ENCODE measurements around the gene MLLT11.

- no peak for TF ChIP-seq E4F1 (IDR thresholded peaks at IDR 0.05; ENCODE audit: borderline replicate concordance, partially characterized antibody)
- no peak for TF ChIP-seq GABPA (IDR thresholded peaks at IDR 0.05; ENCODE audit: low read depth)
- TF ChIP-seq CTCF (IDR thresholded peaks at IDR 0.05 in 2 of 3, conservative IDR thresholded peaks at IDR 0.05 in 1 of 3; ENCODE audit: control insufficient read depth in 2 of 3, extremely low read depth in 1 of 3, insufficient read depth in 1 of 3, low read depth in 3 of 3, low read length in 3 of 3): peak in 2 of 3 experiments; percentile 47 to 54; a peak in 5 of 6 replicates
- TF ChIP-seq POLR2A (IDR thresholded peaks at IDR 0.05; ENCODE audit: low read depth, low read length): peak; percentile 77; the same call in 1 of the 2 replicates
- TF ChIP-seq RAD21 (IDR thresholded peaks at IDR 0.05; ENCODE audit: insufficient read depth, low read depth, low read length): no peak
These were observed 12.1 kb upstream of the MLLT11 start for GRCh38 chr1:151047925-151048644.

Data from GM12878 (cell line).